Mucosa of descending colon (tissue), 3 donors: ENCODE measurements around the gene ZNF319. TPM values are rescaled to one million over a fixed set of nuclear protein-coding genes. Genes with fewer than 3 reads are reported as not detected.

Experiments used
- ATAC-seq: fragments of 200-7000 bp; cut with Tn5 transposase; one replicate; pipeline ENCODE4 v1.9.1; 2020; ENCODE audit warnings: mild to moderate bottlenecking, moderate library complexity
- DNase-seq, 3 donors: peaks; one replicate each; pipeline ENCODE4 v3.0.0-alpha.2; 2020
- H3K36me3 ChIP-seq: fragments of 200-600 bp; one replicate; pipeline ENCODE4 v1.8.0; 2021; ENCODE audit warnings: low read depth, mild to moderate bottlenecking
- H3K4me1 ChIP-seq: fragments of 200-600 bp; one replicate; pipeline ENCODE4 v1.8.0; 2021; ENCODE audit warnings: low read depth, mild to moderate bottlenecking
- H3K4me3 ChIP-seq: fragments of 200-600 bp; one replicate; pipeline ENCODE4 v1.8.0; 2021; ENCODE audit warnings: mild to moderate bottlenecking
- H3K9me3 ChIP-seq: fragments of 200-600 bp; one replicate; pipeline ENCODE4 v1.8.0; 2021; ENCODE audit warnings: mild to moderate bottlenecking
- intact Hi-C, 2 donors: fragments of 100-400 bp; cut with DNase I in 1 of 2; cut with micrococcal nuclease in 1 of 2; formaldehyde crosslinking; loops; one replicate each; pipeline versions ENCODE4 v1.11.0 to v1.11.1; 2022; cut with DNase I, micrococcal nuclease
- total RNA-seq, 3 donors: library from RNA; stranded (reverse); fragmentation: NEBNext Ultra II Directional in 2 of 3; extraction: Animal tissue kit (Norgen Biotek cat#: 25700) in 2 of 3; gene quantifications; one replicate each; pipeline versions ENCODE4 v1.2.1 to v1.2.4, GENCODE V29; 2021 to 2023
- TF ChIP-seq, protein P1 (sequence below): fragments of 200-600 bp; IDR thresholded peaks from one replicate; pipeline ENCODE4 v1.8.0; 2022; ENCODE audit warnings: antibody characterized with exemption, mild to moderate bottlenecking
- donor health status: DM: no; HTN: no; CAD: no; lungs with moderate emphysema.
- donor health status: DM: no; HTN: no; CAD: no.
- donor health status: DM: no; HTN: yes; CAD: no.

The ZNF319 gene
- total RNA-seq, 3 donors from 2014 or later: 5.9 to 9.7 (median 7.3) TPM

DNA sequence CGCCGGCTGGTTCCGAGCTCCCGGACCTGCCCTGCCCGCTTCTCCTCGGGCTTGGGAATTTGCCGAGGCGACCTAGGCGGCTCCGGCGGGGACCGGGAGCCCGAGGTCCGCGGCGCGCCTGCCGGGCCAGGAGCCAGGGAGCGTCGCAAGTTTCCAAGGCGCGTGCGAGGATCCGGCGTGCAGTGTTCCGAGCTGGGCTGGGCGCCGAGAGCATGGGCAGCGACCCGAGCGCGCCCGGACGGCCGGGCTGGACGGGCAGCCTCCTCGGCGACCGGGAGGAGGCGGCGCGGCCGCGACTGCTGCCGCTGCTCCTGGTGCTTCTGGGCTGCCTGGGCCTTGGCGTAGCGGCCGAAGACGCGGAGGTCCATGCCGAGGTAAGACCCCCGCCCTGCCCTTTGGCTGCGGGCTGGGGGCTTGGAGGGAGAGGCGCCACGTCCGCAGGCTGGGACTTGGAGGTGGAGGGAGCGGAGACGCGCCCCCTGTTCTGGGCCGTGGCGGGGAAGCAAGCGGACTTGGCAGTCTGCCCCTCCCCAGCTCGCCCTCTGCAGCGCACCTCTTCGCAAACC, 25.8 kb upstream of the ZNF319 start:
- intact Hi-C loops: no loop called here
- Histone ChIP-seq H3K9me3 (no peaks in the 10 kb centered on the region), H3K4me3 (peak overlapping the region; percentile 92), H3K4me1 (peaks cover 51% of the 10 kb centered on the region), H3K36me3 (no peaks in the 10 kb centered on the region)
- TF ChIP-seq, protein P1, sequence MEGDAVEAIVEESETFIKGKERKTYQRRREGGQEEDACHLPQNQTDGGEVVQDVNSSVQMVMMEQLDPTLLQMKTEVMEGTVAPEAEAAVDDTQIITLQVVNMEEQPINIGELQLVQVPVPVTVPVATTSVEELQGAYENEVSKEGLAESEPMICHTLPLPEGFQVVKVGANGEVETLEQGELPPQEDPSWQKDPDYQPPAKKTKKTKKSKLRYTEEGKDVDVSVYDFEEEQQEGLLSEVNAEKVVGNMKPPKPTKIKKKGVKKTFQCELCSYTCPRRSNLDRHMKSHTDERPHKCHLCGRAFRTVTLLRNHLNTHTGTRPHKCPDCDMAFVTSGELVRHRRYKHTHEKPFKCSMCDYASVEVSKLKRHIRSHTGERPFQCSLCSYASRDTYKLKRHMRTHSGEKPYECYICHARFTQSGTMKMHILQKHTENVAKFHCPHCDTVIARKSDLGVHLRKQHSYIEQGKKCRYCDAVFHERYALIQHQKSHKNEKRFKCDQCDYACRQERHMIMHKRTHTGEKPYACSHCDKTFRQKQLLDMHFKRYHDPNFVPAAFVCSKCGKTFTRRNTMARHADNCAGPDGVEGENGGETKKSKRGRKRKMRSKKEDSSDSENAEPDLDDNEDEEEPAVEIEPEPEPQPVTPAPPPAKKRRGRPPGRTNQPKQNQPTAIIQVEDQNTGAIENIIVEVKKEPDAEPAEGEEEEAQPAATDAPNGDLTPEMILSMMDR: no peak
- peak; percentile 56 to 74 (median 73) for DNase-seq
- ATAC-seq: peak; percentile 6

DNA sequence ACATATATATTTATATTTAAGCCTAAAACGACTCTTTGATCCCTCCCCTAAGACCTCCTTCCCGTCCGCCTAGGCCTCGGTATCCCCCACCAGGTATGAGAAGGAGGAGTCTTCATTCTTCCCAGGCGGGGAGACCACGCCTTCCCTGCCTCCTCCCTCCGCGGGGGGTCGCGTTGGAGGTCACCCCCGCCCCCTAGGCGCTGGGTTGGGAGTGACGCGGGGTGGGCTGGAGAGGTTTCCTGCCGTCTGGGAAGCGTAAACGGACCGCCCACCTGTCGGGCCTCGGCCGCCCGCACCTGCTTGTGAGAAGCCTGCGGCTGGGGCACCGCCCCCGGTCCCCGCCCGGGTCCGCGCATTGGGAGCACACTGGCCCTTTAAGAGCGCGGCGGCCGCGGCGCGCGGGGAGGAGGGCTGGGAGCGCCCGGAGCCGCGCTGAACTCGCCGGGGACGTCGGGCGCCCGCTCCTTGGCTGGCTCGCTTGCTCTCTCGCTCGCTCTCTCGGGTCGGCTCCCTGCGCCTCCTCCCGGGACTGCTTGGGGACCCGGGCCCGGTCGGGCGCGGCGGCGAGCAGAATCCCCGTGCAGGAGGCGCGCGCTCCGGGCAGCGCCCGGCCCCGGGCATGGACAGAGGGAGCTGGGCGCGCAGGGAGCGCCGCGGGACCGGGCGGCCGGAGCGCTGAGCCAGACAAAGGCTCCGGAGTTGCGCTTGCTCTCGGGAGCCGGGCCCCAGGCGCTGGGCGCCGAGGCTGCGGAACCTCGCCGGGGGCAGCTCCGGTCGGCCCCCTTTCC, 25.1 kb upstream of the ZNF319 start, which contains the start of gene MMP15:
MMP15 (plus strand) TSS at position 404 of the 788 bp plus-strand sequence. CDS start 597 bp downstream, outside the sequence.
- H3K4me3 ChIP-seq: peak within 1 kb of the TSS; percentile 92
- no peaks in the 10 kb centered on the region for H3K9me3 ChIP-seq
- H3K36me3 ChIP-seq: no peaks in the 10 kb centered on the region
- ATAC-seq: peak; percentile 69
- H3K4me1 ChIP-seq: peaks cover 51% of the 10 kb centered on the region
- TF ChIP-seq, protein P1: no peak
- intact Hi-C loops: no loop called here
- peak; percentile 95 to 97 (median 96) for DNase-seq

DNA sequence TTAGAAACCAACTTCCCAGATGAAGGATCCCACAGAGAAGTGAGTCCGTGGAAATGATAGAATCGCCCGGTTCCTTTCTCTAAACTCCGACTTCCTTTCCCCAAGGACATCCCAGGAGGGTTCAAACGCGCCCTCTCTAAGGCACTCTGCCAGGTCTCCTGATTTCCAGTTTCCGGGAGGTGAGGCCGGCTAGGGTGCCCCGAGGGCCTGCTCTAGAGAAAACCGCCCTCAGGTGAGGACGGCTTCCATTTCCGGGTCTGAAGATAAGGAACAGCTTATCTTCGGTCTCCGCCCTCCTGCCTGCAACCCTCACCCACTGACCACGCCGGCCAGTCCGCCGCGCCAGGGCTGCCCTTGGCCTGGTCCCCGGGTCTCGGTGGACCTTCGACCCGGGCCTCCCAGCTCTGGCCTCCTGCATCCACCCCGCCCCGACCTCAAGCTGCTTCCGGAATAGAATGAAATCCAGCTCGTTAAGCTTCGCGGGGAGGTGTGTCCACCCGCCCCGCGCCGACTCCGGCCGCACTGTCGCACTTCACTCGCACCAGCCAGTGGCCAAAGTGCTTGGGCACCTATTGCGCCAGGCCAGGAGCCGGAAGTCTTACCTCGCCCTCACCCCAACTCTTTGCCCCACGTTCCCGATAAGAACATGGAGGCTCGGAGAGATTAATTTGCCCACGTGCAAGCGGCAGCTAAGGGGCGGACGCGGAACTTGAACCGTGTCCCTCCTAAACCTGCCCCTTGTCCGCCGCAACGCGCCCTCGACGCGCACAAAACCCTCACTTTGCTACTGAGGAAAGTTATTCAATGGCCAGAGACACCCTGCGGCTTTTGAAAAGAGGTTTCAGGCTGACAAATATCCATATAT, 24.2 kb upstream of the ZNF319 start:
- TF ChIP-seq, protein P1: no peak
- peak; percentile 92 to 93 (median 93) for DNase-seq
- Histone ChIP-seq H3K4me3 (peak overlapping the region; percentile 92), H3K9me3 (no peaks in the 10 kb centered on the region), H3K4me1 (peaks cover 50% of the 10 kb centered on the region), H3K36me3 (no peaks in the 10 kb centered on the region)
- peak; percentile 67 for ATAC-seq
- intact Hi-C loops: loop anchor here in 1 of 2 donors (5.0 kb wide), 1 partner anchor 98 kb away; no protein-coding TSS in a partner anchor

DNA sequence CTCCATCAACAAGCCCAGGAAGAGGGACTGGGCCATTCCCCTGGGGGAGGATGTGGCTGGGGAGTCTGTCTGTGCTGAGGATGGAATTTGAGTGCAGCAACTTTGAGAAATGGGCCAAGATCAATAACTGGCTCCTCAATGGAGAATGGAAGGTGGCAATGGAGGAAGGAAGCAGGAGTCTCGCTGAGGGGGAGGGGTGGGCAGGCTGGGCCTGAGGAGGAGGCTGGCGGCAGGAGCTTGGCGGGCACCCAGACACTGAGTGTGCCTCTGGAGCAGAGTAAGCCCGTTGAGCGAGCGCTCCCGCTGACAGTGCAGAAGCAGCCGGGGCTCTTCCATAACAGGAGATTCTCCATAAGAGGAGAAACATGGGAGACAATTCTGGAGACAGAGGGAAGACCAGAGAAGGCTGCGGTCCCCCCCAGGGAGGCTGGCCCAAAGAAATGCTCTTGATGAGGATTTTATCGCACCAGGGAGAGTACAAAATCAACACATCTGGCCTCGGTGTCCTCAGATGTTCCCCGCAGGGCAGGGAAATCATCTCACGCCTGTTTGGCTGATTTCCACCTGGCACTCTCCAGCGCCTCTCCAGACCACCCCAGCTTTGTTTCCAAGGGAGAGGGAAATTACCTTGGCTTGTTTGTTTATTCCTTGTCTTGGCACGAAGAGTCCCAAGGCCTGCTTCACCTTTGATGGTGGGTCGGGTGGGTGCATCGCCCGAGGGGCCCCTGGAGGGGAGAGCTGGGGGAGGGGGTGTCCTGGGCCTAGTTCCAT, 22.3 kb upstream of the ZNF319 start:
- intact Hi-C loops: loop anchor here in 1 of 2 donors (5.0 kb wide), 1 partner anchor 100 kb away; no protein-coding TSS in a partner anchor
- H3K9me3 ChIP-seq: no peaks in the 10 kb centered on the region
- peaks cover 32% of the 10 kb centered on the region for H3K4me1 ChIP-seq
- H3K36me3 ChIP-seq: no peaks in the 10 kb centered on the region
- TF ChIP-seq, protein P1: no peak
- peak; percentile 79 to 82 (median 80) for DNase-seq
- no peak for ATAC-seq
- H3K4me3 ChIP-seq: no peak overlapping the region
